Endothelial cell of umbilical vein (primary cell): ENCODE results near the gene LRRC37A3.

Experiments used
- CTCF ChIP-seq, 2 donors: IDR thresholded peaks; 1 replicate in 1 of 2; 2 replicates in 1 of 2; pipeline ENCODE4 v1.5.1; 2011; ENCODE audit warnings: low read length in 2 of 2, mild to moderate bottlenecking in 2 of 2, moderate library complexity in 2 of 2, control low read depth in 1 of 2, inconsistent platforms in 1 of 2, low read depth in 1 of 2; ENCODE audit not compliant: insufficient read depth in 1 of 2; ENCODE audit errors: extremely low read depth in 1 of 2
- EZH2 ChIP-seq: IDR thresholded peaks from 2 replicates; pipeline ENCODE4 v1.6.1; 2012; ENCODE audit warnings: borderline replicate concordance, low read depth, mild to moderate bottlenecking, moderate library complexity, low read length, inconsistent platforms; ENCODE audit not compliant: severe bottlenecking
- FOS ChIP-seq: IDR thresholded peaks from 2 replicates; pipeline ENCODE4 v1.6.1; 2011; ENCODE audit warnings: mild to moderate bottlenecking, low read length, moderate library complexity, borderline replicate concordance; ENCODE audit not compliant: insufficient read depth
- POLR2A ChIP-seq: IDR thresholded peaks from 2 replicates; pipeline ENCODE4 v1.6.1; 2012; ENCODE audit warnings: low read depth, mild to moderate bottlenecking, control low read depth, low read length

GRCh38 chr17:64938290-64938689, 19.0 kb upstream of the LRRC37A3 start:
- TF ChIP-seq CTCF (IDR thresholded peaks at IDR 0.05; ENCODE audit: extremely low read depth in 1 of 2, insufficient read depth in 1 of 2, low read depth in 1 of 2, low read length in 2 of 2) (no peak), FOS (no peak), POLR2A (no peak), EZH2 (no peak)
